ENCODE results near the gene AEN.

DNA sequence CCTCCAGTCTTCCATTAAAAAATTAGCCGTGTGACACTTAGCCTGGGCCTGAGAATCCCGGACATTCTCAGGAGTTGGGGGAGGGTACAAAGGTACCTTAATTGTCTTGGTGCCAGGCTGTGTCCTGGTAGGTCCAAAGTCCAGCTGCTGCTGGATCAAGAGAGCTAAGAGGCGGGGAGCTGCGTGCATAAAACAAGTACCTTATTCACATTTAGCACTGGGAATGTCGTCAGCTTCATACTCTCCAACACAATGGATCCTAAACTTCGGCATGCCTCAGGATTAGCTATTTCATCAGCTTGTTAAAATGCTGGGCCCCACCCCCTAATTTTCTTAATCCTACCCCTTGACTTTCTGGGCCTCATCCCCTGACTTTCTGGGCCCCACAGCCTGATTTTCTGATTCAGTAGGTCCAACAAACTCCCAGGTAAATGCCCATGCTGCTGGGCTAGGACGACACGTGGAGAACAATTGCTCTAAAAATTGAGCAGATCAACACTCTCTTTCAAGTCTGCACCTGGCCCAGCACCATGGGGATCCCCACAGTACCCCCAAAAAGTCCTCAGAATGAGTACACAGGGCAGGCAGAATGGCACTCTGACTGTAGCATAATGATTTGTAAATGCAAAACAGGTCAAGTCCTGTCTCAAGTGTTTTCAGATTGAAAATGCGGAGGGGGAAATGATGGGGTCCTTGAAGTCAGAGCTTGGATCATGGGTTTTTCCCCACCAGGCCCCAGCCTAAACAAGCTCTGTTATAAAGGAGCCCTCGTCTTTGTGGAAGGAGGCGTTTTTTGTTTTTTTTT, 5.6 kb upstream of the AEN start:
- TF ChIP-seq, protein P1, sequence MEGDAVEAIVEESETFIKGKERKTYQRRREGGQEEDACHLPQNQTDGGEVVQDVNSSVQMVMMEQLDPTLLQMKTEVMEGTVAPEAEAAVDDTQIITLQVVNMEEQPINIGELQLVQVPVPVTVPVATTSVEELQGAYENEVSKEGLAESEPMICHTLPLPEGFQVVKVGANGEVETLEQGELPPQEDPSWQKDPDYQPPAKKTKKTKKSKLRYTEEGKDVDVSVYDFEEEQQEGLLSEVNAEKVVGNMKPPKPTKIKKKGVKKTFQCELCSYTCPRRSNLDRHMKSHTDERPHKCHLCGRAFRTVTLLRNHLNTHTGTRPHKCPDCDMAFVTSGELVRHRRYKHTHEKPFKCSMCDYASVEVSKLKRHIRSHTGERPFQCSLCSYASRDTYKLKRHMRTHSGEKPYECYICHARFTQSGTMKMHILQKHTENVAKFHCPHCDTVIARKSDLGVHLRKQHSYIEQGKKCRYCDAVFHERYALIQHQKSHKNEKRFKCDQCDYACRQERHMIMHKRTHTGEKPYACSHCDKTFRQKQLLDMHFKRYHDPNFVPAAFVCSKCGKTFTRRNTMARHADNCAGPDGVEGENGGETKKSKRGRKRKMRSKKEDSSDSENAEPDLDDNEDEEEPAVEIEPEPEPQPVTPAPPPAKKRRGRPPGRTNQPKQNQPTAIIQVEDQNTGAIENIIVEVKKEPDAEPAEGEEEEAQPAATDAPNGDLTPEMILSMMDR (IDR thresholded peaks at IDR 0.05 in 8 of 11, conservative IDR thresholded peaks at IDR 0.05 in 3 of 11), result no peak
- TF ChIP-seq POLR2A (IDR thresholded peaks at IDR 0.05), result no peak

Measured in spleen (tissue), 7 donors.